SW 1271 (cell line): ENCODE results near the gene DNAI4.
"Not testable (repeated sequence)": the region's sequence is repeated elsewhere in the genome, so short reads cannot be mapped to it uniquely, and the experiment has no call there.

Experiments
- DNase-seq, 2 experiments: peaks; one replicate each; lab custom pipeline; 2025; lab: John Stamatoyannopoulos, UW

The DNAI4 gene

GRCh38 chr1:66831529-66832239 is 93.0 kb downstream of the DNAI4 start:
- DNase-seq: no peak

DNA sequence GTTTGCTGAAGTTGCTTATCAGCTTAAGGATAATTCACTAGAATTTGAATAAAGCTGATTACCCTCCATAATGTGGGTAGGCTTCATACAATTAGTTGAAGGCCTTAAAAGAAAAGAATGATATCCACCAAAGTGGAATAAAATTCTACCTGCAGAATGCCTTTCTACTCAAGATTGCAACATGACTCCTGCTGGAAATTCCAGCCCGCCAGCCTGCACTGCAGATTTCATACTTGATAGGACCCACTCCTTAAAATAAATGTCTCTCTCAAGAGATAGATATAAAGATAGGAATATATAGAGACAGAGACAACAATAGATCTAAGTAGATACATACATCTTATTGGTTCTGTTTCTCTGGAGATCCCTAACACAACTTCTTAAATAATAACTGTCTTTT is 99.9 kb downstream of the DNAI4 start:
- DNase-seq: no peak

- DNase-seq: no peak
These were observed 114.8 kb downstream of the DNAI4 start for GRCh38 chr1:66809736-66810326.

GRCh38 chr1:66809245-66809644 is 115.4 kb downstream of the DNAI4 start:
- DNase-seq: no peak

GRCh38 chr1:66795839-66796238 is 128.8 kb downstream of the DNAI4 start:
- not testable (repeated sequence) for DNase-seq

DNA sequence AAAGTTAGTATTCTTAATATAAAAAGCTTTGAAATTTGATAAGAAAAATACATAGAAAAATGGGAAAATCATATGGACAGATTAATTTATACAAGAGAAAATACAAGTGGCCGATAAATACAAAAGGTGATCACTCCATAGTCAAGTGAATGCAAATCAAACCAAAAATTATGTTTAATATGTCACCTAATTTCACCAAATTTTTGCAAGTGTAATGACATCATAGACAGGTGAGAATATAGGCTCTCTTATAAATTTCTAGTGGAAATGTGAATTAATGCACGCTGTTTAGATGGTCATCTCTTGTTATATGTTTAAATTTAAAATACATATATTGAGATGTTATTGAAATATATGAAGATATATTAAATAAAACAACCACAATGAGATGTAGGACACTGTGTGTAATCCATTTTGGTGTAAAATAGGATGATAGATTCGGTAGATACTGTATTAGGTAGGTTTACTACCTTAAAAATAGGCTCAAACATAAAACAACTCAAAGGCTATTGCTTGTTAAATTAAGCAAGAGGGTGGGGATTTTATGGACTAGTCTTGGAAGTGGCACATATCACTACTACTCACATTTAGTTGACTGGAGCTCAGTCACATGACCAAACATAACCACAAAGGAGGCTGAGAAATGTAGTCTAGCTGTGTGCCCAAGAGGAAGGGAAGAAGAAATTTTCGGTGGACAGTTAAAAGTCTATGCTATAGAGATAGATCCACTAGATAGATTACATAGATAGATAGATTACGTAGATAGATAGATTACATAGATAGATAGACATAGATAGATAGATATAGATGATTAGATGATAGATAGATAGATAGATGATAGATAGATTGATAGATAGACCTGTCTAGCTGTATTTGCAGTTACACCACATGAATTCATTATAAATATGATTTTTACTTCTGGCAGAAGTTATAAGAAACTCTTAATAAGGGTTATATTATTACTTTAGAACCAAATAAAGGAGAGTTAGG is 132.7 kb downstream of the DNAI4 start:
- no peak for DNase-seq

- no peak for DNase-seq
These were observed 136.3 kb downstream of the DNAI4 start for GRCh38 chr1:66788231-66788939.

DNA sequence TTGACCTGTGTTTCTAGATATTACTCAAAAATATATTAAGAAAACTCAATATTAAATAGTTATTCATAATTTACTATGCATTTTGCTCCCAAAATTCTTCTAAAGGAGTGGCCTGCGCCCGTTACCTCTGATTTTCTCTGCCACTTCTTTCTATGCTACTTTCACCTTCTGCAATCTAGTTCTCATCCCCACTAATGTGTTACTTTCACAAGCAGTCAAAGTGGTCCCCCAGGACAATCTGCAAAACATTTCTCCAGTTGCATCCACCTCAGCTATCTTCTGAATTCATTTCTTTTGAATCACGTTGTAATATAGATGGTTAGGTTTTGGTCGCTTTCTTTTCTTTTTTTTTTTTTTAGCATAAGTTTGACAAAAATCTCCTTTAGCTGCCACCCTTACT is 137.0 kb downstream of the DNAI4 start:
- no peak for DNase-seq

DNA sequence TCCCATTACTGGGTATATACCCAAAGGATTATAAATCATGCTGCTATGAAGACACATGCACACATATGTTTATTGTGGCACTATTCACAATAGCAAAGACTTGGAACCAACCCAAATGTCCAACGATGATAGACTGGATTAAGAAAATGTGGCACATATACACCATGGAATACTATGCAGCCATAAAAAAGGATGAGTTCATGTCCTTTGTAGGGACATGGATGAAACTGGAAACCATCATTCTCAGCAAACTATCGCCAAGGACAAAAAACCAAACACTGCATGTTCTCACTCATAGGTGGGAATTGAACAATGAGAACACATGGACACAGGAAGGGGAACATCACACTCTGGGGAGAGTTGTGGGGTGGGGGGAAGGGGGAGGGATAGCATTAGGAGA is 138.9 kb downstream of the DNAI4 start:
- not testable (repeated sequence) for DNase-seq

DNA sequence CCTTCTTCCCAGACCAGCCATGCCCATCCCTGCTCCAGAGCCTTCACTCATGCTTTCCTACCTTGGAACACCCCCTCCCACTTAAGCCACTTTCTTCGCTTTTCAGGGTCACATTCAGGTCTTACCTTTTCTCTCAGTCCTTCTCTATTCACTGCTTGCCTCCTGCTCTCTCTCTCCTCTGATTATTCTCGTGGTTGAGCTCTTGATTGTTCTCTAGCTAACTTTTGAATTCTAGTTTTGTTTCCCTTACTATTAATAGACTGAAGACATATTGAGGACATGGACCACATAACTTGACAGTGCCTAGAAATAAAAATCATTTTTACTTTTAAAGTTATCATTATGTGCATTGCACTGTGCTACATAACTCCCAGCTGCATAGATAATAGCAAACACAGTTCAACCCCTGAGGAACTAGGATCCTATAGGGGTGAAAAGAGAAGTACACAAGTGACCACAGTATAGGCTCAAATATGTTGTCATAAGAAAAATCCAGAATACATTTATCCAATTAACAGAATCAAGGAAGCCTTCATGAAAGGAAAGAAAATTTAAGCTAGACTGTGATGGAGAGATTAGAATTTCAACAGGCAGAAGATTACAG is 145.1 kb downstream of the DNAI4 start:
- DNase-seq: no peak

- no peak for DNase-seq
These were observed 145.7 kb downstream of the DNAI4 start for GRCh38 chr1:66778969-66779368.

DNA sequence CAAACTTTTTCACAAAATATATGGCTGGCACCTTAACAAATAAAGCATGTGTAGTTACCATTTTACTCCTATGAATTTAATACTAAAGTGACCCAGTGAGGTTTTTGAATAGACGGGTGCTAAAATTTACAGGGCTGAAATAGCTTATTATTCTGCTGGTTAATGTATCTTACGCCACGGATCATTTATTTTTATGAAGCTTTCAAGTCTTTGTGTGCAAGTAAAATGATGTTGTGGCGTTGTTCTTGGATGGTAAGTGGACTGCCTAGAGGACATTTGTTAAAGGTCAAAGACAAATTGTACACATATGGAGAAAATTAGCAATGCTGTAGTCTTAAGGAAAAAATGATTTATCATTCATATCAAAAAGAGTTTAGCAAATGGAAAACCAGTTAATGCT is 146.4 kb downstream of the DNAI4 start:
- DNase-seq: no peak

DNA sequence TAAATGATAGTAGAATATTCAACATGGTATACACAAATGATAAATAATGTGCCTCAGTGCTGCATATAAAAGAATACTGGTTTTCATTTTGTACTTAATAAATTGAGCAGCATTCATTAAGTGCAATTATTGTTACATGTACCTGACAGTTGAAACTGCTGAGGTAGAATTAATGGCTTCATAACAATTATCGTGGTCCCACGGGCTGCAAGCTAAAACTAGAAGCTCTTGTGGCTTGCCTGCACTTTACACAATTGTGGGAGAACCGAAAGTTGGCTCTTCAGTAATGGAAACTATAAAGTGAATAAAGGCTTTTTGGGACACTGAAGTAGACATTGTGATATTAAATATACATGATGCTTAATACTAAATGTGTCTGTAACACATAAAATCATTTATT is 146.8 kb downstream of the DNAI4 start:
- DNase-seq: no peak

DNA sequence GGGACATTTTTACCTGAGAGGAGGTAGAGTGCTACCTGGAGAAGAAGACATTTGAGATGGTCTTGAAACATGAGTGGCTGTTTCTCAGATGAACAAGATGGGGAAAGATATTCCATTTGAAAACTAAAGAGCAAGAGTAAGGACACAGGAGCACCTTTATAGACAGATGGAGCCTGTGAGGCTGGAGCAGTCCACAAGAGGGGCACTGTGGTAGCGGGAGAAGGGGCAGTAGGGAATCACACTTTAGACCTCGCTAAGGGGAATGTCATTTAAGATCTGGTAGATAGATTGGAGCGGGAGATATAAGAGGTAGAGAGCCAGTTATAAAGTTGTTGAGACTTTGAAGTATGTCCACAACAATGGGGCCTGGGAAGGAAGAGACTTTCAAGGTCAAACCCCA is 149.0 kb downstream of the DNAI4 start:
- DNase-seq: no peak

- DNase-seq: no peak
These were observed 150.2 kb downstream of the DNAI4 start for GRCh38 chr1:66774438-66774837.

DNA sequence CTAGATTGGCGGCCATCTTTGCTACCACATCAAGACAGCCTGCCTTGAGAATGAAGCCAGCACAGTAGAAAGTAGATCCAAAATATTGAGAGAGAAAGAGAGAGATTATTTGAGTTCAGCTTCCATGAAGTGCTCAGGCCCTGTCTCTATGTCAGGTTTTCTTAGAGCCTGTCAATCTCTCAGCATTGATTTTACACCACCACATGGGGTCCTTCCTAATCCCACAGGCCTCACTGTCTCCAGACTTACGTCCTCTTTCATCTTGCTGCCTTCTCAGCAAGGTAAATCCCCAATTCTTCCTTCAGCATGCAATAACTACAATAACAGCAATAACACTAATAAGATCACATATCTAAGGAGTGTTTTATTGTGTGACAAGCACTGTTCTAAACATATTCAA is 151.4 kb downstream of the DNAI4 start:
- no peak for DNase-seq

GRCh38 chr1:66770694-66771093 is 154.0 kb downstream of the DNAI4 start:
- no peak for DNase-seq

DNA sequence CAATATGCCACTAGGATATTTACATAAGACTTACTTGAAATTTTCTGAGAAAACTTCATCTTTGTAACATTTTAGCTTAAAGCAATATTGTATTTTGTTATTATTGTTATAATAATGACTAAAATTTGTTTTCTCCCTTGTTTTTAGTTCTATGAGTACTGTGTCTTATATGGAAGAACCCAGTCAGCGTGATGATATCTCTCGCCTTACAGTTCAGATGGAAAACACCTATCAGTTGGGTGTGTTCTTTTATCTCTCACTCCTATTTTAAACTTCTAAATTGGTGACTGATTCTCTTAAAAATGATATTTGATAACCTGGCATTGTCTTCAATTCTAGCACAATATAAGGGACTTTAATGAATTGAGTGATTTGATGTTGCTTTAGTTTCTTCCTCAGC is 154.4 kb downstream of the DNAI4 start:
- no peak for DNase-seq

DNA sequence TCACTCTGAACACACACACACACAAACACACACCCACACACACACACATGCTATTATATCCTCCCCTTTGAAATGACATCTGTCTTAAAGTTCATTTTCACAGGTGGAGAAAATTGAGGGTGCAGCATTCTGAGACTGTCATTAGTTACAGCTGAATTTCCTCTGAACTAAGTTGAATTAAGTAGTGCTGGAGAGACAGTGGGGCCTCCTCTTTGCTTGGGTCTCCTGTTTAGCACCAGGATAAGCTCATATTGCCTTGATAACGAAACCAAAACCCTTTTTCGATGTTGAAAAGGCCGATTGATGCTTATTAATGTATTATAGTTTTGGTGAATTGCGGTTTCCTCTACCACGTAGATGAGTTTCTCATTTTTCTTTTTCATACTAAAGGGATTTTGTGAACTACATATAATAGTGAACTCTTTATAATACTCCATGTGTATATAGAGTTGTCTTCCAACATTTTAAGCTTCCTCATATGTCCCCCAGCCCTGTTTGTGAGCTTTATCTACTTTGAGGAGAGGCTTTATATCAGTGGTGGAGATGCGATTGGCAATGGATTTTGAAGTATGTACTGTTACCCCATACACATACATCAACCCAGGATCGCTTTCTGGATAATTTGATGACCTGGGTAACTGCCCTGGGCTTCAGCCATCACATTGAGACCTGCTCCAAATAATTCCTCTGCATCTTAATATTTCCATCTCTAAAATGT is 155.0 kb downstream of the DNAI4 start:
- DNase-seq: no peak

GRCh38 chr1:66768965-66769364 is 155.7 kb downstream of the DNAI4 start:
- no peak for DNase-seq

- no peak for DNase-seq
These were observed 157.0 kb downstream of the DNAI4 start for GRCh38 chr1:66767626-66768025.
